SKM-1 treated with dmso at 0.1 percent for 144 hours (cell line): ENCODE data around the gene N4BP2L2.

Source experiments
- DNase-seq: peaks from one replicate; lab custom pipeline; 2025; ENCODE audit not compliant: unreplicated experiment; lab: John Stamatoyannopoulos, UW

Gene N4BP2L2

GRCh38 chr13:32471187-32471922 lies 67.2 kb downstream of the N4BP2L2 start:
- no peak for DNase-seq

GRCh38 chr13:32468502-32469142 lies 70.0 kb downstream of the N4BP2L2 start:
- no peak for DNase-seq

GRCh38 chr13:32456591-32456990 lies 82.0 kb downstream of the N4BP2L2 start:
- DNase-seq = no peak

GRCh38 chr13:32455594-32455903 lies 83.0 kb downstream of the N4BP2L2 start:
- no peak for DNase-seq

GRCh38 chr13:32454886-32455593 lies 83.6 kb downstream of the N4BP2L2 start:
- no peak for DNase-seq

- no peak for DNase-seq
These were observed 84.6 kb downstream of the N4BP2L2 start for GRCh38 chr13:32453981-32454380.

- DNase-seq = no peak
These were observed 89.6 kb downstream of the N4BP2L2 start for GRCh38 chr13:32448972-32449371.

DNA sequence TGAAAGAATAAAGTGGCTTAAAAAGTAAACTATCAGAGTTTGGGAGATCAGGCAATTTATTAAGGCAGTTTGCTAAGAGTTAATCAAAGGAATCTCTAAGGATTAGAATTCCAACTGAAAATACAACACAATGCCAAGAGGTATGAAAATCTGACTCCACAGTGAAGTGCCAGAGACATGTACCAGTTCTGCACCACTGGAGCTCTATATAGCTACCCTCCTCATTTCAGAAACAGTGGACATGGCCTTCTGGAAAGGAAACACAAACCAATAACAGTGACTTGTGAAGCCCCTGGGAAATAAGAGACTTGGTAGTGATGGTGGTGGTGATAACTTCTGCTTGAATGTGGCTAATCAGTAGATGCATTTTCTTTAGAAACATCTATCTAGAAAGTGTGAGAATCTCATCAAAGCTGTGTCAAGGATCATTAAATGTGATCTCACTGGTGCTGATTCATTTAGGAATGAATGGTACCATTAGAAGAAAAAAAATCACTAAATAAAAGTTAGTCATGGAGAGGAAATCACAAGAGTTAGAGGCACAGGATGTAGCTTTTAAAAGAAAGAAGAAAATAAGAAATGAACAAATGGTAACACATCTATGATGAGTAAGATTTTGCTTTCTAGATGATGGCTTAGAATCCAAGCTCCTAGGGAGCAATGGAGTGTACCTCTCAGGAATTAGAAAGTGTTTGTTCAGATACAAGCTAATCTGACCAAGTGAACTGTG lies 90.5 kb downstream of the N4BP2L2 start:
- DNase-seq = no peak

GRCh38 chr13:32446773-32447465 lies 91.7 kb downstream of the N4BP2L2 start:
- DNase-seq = no peak

GRCh38 chr13:32446220-32446619 lies 92.4 kb downstream of the N4BP2L2 start:
- no peak for DNase-seq

- no peak for DNase-seq
These were observed 93.1 kb downstream of the N4BP2L2 start for GRCh38 chr13:32445461-32445860.

- DNase-seq = no peak
These were observed 95.5 kb downstream of the N4BP2L2 start for GRCh38 chr13:32443111-32443510.

- no peak for DNase-seq
These were observed 99.7 kb downstream of the N4BP2L2 start for GRCh38 chr13:32438871-32439270.

DNA sequence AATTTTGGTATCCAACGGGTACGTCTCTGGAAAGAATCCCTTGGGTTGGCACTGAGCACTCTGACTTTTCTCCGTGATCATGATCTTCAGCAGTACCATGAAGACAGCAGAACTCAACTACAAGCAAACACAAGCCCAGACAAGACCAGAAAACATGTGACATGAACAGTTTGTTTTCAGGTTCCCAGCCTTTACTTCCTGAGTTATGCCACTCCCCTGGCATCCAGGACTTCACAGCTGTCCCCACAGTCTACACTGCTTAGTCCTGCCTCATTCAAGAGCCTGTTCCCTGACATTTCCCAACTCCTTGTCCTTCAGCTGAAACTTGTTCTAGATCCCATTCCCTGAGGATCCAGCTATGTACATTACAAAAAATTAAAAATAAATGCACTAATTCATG lies 105.7 kb downstream of the N4BP2L2 start:
- no peak for DNase-seq

GRCh38 chr13:32431361-32431760 lies 107.2 kb downstream of the N4BP2L2 start:
- DNase-seq = no peak

DNA sequence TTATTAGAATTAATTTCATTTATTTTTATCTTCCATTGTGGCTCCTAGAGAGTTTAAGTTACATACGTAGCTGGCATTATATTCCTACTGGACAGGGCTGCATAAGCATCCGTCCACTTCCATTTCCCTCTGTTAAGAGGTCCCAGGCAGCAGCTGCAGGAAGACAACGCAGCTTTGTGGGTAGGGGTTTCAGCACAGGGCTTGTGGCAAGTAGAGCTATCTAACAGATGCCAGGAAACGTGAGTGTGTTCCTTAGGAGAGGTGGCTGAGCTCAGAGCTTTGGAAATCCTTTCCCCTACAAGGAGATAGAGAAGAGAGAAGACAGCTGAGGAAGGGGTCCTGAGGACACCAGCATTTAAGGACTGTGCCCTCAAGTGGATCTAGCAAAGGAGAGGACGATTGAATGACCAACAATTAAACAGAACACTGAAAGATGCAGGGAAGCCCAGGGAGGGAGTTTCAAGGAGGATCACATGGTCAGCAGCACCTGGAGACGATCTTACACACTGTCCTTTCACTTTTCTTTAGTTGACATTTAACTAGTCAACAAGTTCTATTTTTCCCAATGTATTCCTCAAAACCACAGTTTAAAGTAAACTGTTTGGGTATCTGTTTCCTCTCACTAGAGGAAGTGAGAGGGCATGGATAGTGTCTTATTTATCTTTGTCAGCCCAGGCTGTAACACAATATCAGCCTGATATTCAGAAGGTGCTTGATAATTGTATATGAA lies 108.4 kb downstream of the N4BP2L2 start:
- DNase-seq = no peak

DNA sequence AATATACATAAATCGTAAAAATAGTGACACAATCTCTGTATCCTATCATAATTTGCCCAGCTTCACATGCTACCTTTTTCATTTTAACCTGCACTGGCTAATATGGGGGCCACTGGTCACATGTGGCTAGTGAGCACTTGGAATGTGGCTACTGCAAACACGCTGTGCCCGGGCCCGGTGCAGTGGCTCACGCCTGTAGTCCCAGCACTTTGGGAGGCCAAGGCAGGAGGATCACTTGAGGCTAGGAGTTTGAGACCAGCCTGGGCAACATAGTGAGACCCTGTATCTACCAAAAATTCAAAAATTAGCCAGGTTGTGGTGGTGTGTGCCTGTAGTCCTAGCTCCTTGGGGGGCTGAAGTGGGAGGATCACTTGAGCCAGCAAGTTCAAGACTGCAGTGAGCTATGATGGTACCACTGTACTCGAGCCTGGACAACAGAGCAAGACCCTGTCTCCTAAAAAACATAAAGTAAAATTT lies 109.1 kb downstream of the N4BP2L2 start:
- DNase-seq = no peak

GRCh38 chr13:32428581-32429432 lies 109.8 kb downstream of the N4BP2L2 start:
- DNase-seq = no peak

- peak; percentile 34 for DNase-seq
These were observed 110.6 kb downstream of the N4BP2L2 start, which contains the start of gene N4BP2L1 for GRCh38 chr13:32427852-32428580. Gene N4BP2L1 (minus strand): TSS chr13:32428130. CDS start chr13:32428082, 48 bp downstream.
